Stomach (tissue), 19 donors: ENCODE results near the gene FBH1. TPM values are rescaled to one million over a fixed set of nuclear protein-coding genes. Genes with fewer than 3 reads are reported as not detected.

Source experiments
- DNase-seq, 2 donors: peaks; one replicate each; pipeline versions ENCODE4 v3.0.0 to v3.0.0-alpha.2; 2013 to 2019
- H3K27ac ChIP-seq, 5 donors: fragments of 200-600 bp in 4 of 5; sonication (generic) in 4 of 5; one replicate each; pipeline ENCODE4 v1.5.1; 2013 to 2019; ENCODE audit warnings: mild to moderate bottlenecking in 1 of 5, moderate library complexity in 1 of 5
- H3K27me3 ChIP-seq, 3 donors: fragments of 200-600 bp; sonication (generic); one replicate each; pipeline ENCODE4 v1.5.1; 2017 to 2019; ENCODE audit warnings: mixed run types in 1 of 3
- H3K36me3 ChIP-seq, 4 donors: fragments of 200-600 bp; sonication (generic); 1 replicate in 3 of 4; 2 replicates in 1 of 4; pipeline ENCODE4 v1.5.1; 2016 to 2019
- H3K4me1 ChIP-seq, 4 donors: fragments of 200-600 bp; sonication (generic); one replicate each; pipeline ENCODE4 v1.5.1; 2016 to 2019
- H3K4me3 ChIP-seq, 4 donors: fragments of 200-600 bp; sonication (generic) in 3 of 4; one replicate each; pipeline ENCODE4 v1.5.1; 2016 to 2019; ENCODE audit warnings: mild to moderate bottlenecking in 1 of 4
- H3K9me3 ChIP-seq, 4 donors: fragments of 200-600 bp; sonication (generic); one replicate each; pipeline ENCODE4 v1.5.1; 2016 to 2019
- EP300 ChIP-seq: sonication (generic); formaldehyde crosslinking; IDR thresholded peaks from one replicate; pipeline ENCODE4 v1.6.1; 2017; ENCODE audit warnings: antibody characterized with exemption
- POLR2A ChIP-seq, 4 donors: fragments of 450-650 bp; IDR thresholded peaks; one replicate each; pipeline ENCODE4 v1.6.1; 2016; ENCODE audit warnings: antibody characterized with exemption in 4 of 4, control low read depth in 2 of 4, mild to moderate bottlenecking in 1 of 4, moderate library complexity in 1 of 4
- POLR2AphosphoS5 ChIP-seq, 3 donors: sonication (generic); formaldehyde crosslinking; IDR thresholded peaks; one replicate each; pipeline ENCODE4 v1.6.1; 2016; ENCODE audit warnings: antibody characterized with exemption in 3 of 3
- WGBS, 5 donors: extraction: QIAGEN DNeasy Blood & Tissue Kit in 3 of 5; methylation state at CpG; one replicate each; pipeline versions ENCODE4 v1.1.5 to v1.1.7; 2013 to 2018; 5-methylcytosine and 5-hydroxymethylcytosine counted together
- intact Hi-C: fragments of 100-400 bp; cut with DNase I; formaldehyde crosslinking; loops from one replicate; pipeline ENCODE4 v1.15.1; 2023; ENCODE audit warnings: low total_unique reads
- long read RNA-seq, 10 donors: transcript quantifications; one replicate each; lab custom pipeline, GENCODE V29; 2026
- polyA plus RNA-seq, 3 donors: library from polyadenylated mRNA; stranded (reverse); fragments of 200-250 nt; gene quantifications; one replicate each; pipeline ENCODE4 v1.2.3, GENCODE V29; 2013
- total RNA-seq, 5 donors: library from RNA; depleted of rRNA; stranded (reverse); fragments of >200 nt; gene quantifications; one replicate each; pipeline versions ENCODE4 v1.1.0 to v1.2.3, GENCODE V29; 2014 to 2016
- TF ChIP-seq, protein P1 (sequence below), 7 experiments: fragments of 450-650 bp in 4 of 7; fragments of 200-600 bp in 3 of 7; sonication (generic) in 3 of 7; IDR thresholded peaks; one replicate each; pipeline ENCODE4 v1.5.1; 2016 to 2019; ENCODE audit warnings: antibody characterized with exemption in 7 of 7, control low read depth in 2 of 7, mild to moderate bottlenecking in 1 of 7
- donor health status: healthy with polysubstance abuse.
- donor health status: Bipolar disorder and iron deficiency.
- donor health status: healthy.

The FBH1 gene
- 100 to 1,000 TPM in 3 of 5 donors, 10 to 100 TPM in 2; 42.6 to 192 (median 110) TPM for total RNA-seq
- 10 to 100 TPM; 38.4 to 51.4 (median 40.3) TPM for polyA plus RNA-seq
- long read RNA-seq, donor 1, partial matches to known transcripts = 25 of 25 reads
- long read RNA-seq, donor 1, other reads (novel, unspliced or antisense) = 0 of 25 reads
- long read RNA-seq, donor 2, partial matches to known transcripts = 13 of 16 reads
- long read RNA-seq, donor 2, other reads (novel, unspliced or antisense) = 0 of 16 reads
- long read RNA-seq, donor 3, partial matches to known transcripts = 11 of 12 reads
- long read RNA-seq, donor 3, other reads (novel, unspliced or antisense) = 0 of 12 reads
- long read RNA-seq, donor 4 = 0 reads
- long read RNA-seq, donor 5, partial matches to known transcripts = 7 of 11 reads
- long read RNA-seq, donor 5, other reads (novel, unspliced or antisense) = 0 of 11 reads
- long read RNA-seq, donor 6, transcript FBH1-201 (21 exons, 3,560 nt) = major isoform, 5 of 73 reads
- long read RNA-seq, donor 6, partial matches to known transcripts = 65 of 73 reads
- long read RNA-seq, donor 6, other reads (novel, unspliced or antisense) = 0 of 73 reads
- long read RNA-seq, donor 7, partial matches to known transcripts = 18 of 20 reads
- long read RNA-seq, donor 7, other reads (novel, unspliced or antisense) = 0 of 20 reads
- long read RNA-seq, donor 8, partial matches to known transcripts = 27 of 30 reads
- long read RNA-seq, donor 8, other reads (novel, unspliced or antisense) = 0 of 30 reads
- long read RNA-seq, donor 9, partial matches to known transcripts = 5 of 7 reads
- long read RNA-seq, donor 9, other reads (novel, unspliced or antisense) = 0 of 7 reads
- long read RNA-seq, donor 10, partial matches to known transcripts = 0 of 1 reads
- long read RNA-seq, donor 10, other reads (novel, unspliced or antisense) = 0 of 1 reads

DNA sequence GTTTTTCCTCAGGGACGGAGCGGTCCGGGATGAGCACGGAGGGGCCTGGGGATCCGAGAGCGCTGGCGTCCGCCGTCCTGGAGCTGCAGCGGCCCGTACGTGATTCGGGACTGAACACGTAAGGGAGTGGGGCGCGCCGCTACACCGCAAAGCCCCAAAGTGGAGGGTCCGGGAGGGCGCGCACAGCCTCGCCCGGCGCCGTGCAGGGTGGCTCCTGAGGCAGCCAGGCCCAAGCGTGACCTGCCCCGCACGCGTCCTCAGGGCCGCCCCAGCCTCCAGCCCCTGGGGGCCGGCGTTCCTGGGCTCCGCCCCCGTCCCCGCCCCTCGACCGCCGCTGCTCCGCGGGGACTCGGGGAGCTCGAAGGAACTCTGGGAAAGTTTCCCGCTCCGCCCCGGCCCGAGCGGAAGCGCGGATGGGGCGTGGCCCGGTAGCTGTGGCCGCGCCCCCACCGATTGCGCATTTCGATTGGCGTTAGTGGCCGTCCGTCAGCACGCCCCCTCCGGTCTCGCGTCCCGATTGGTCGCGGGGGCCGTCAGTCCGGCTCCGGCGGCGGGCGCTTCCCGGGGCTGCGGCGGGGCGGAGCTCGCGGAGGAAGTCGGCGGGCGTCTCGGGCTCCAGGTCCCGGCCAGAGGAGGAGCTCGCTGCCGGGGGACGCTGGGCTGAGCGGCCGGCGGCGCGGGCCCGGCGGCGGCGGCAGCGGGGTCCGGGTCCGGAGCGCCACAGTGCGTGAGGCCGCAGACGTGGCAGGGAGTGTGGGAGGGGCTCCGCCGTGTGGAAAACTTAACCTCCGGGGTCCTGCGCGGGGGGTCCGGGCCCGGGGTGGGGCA, at the start of gene FBH1, which contains the start of gene ANKRD16:
Gene FBH1 (plus strand): TSS at position 620 of the 828 bp plus-strand sequence. CDS start 103 bp downstream, at position 723.
Gene ANKRD16 (minus strand): TSS at position 270 of the 828 bp plus-strand sequence. CDS start 539 bp downstream, outside the sequence.
- H3K27ac ChIP-seq = peak within 1 kb of the TSS; percentile 86 to 97 (median 90)
- H3K4me3 ChIP-seq = peak within 1 kb of the TSS; percentile 80 to 96 (median 92)
- H3K27me3 ChIP-seq = no peaks in the 10 kb centered on the region
- DNase-seq = peak; percentile 99 to 100
- H3K4me1 ChIP-seq = peaks cover 43 to 77% (median 63%) of the 10 kb centered on the region in 4 donors
- intact Hi-C loops = no loop called here
- peaks cover 1 to 25% (median 19%) of the 10 kb centered on the region in 4 donors for H3K36me3 ChIP-seq
- TF ChIP-seq POLR2AphosphoS5 (IDR thresholded peaks at IDR 0.05) (peak; percentile 75 to 94 (median 80)), POLR2A (IDR thresholded peaks at IDR 0.05) (peak in 1 of 4 donors; percentile 60), EP300 (no peak)
- TF ChIP-seq, protein P1, sequence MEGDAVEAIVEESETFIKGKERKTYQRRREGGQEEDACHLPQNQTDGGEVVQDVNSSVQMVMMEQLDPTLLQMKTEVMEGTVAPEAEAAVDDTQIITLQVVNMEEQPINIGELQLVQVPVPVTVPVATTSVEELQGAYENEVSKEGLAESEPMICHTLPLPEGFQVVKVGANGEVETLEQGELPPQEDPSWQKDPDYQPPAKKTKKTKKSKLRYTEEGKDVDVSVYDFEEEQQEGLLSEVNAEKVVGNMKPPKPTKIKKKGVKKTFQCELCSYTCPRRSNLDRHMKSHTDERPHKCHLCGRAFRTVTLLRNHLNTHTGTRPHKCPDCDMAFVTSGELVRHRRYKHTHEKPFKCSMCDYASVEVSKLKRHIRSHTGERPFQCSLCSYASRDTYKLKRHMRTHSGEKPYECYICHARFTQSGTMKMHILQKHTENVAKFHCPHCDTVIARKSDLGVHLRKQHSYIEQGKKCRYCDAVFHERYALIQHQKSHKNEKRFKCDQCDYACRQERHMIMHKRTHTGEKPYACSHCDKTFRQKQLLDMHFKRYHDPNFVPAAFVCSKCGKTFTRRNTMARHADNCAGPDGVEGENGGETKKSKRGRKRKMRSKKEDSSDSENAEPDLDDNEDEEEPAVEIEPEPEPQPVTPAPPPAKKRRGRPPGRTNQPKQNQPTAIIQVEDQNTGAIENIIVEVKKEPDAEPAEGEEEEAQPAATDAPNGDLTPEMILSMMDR (IDR thresholded peaks at IDR 0.05) = peak in 1 of 7 experiments; percentile 10
- H3K9me3 ChIP-seq = no peaks in the 10 kb centered on the region
- WGBS, 5 donors = 0 to 1% (median 0%) methylated on average over 17 to 109 of the region's 109 CpGs; no CpG with 5 or more reads in 1 of the 5 donors

DNA sequence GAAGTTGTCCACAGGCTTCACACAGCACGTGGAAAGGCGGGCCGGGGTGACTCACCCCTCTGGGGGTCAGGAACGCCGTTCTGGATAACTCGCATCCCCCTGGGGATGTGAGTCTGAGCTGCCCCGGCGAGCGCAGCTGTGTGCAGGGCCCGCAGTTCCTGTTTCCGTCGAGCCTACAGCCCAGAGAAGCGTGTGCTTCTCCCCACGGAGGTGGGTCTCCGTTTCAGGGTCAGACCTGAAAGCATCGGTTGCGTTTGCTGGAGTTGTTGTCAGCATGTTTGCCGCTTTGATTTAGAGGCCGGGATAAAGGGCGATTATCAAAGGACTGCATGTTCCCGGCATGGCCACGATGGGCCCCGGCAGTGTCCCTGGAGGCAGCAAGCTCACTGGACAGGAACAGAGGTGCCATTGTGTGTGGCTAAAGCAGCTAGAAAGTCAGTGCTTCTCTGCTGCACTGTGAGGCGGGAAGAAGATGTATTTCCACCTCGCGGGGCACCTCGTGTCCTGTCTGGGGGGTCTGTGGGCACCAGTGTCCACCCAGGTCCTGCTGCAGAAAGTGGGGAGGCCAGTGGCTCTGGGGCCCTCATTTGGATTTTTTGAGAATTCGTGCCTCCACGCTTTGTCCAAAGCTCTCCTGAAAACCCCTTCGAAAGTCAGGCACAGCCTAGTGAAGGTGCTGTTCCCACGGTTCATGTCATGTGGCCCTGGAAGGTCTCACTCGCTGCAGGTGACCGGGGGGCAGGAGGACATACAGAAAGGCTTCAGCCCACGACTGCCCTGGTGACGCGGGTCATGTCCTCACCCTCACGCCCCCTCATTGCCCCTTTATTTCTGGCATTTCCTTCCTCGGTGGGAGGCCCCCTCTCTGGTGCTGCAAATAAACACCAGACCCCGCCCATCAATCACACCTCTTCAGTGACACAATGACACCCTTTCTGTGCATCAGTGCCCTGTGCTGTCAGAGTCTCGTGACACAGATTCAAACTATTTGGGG, 49.4 kb upstream of the FBH1 start:
- Histone ChIP-seq H3K27ac (peak overlapping the region in 1 of 5 donors; percentile 14), H3K27me3 (no peaks in the 10 kb centered on the region), H3K36me3 (no peaks in the 10 kb centered on the region), H3K9me3 (no peaks in the 10 kb centered on the region), H3K4me3 (no peak overlapping the region), H3K4me1 (peaks cover 0 to 9% (median 0%) of the 10 kb centered on the region in 4 donors)
- WGBS, 5 donors = 51 to 60% (median 55%) methylated on average over 33 to 40 of the region's 40 CpGs
- TF ChIP-seq EP300 (no peak), POLR2AphosphoS5 (IDR thresholded peaks at IDR 0.05) (no peak), POLR2A (IDR thresholded peaks at IDR 0.05) (no peak)
- TF ChIP-seq, protein P1 (IDR thresholded peaks at IDR 0.05) = no peak
- peak in 1 of 2 donors; percentile 54 for DNase-seq
- intact Hi-C loops = no loop called here

DNA sequence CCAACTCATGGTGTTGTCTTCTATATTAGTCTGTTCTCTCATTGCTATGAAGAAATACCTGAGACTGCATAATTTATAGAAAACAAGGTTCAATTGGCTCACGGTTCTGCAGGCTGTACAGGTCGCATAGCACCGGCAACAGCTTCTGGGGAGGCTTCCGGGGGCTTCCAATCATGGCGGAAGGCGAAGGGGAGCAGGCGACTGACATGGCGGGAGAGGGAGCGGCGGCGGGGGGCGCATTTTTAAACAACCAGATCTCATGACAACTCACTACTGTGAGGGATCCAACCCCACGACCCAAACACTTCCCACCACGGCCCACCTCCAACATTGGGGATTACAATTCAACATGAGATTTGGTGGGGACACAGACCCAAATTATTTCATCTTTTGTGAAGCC, 48.1 kb upstream of the FBH1 start:
- Histone ChIP-seq H3K27ac (no peak overlapping the region), H3K9me3 (no peaks in the 10 kb centered on the region), H3K27me3 (no peaks in the 10 kb centered on the region), H3K36me3 (no peaks in the 10 kb centered on the region), H3K4me1 (peaks cover 0 to 11% (median 0%) of the 10 kb centered on the region in 4 donors), H3K4me3 (no peak overlapping the region)
- intact Hi-C loops = no loop called here
- 91 to 96% (median 94%) methylated on average over 14 of the region's 14 CpGs for WGBS, 5 donors
- DNase-seq = no peak
- TF ChIP-seq POLR2AphosphoS5 (IDR thresholded peaks at IDR 0.05) (no peak), POLR2A (IDR thresholded peaks at IDR 0.05) (no peak), EP300 (no peak)
- TF ChIP-seq, protein P1 (IDR thresholded peaks at IDR 0.05) = no peak
